B cell (primary cell): Measurements from ENCODE around the gene RAB30. TPM values are rescaled to one million over a fixed set of nuclear protein-coding genes. Genes with fewer than 3 reads are reported as not detected.

Source experiments
- ATAC-seq: fragments of 200-7000 bp; cut with Tn5 transposase; one replicate; pipeline ENCODE4 v1.10.0; 2021; ENCODE audit warnings: low read depth, mild to moderate bottlenecking, moderate number of reproducible peaks, moderate library complexity
- CTCF ChIA-PET: fragments of 350-600 bp; sonication (Branson Sonifier 250); formaldehyde crosslinking; loops from one replicate; lab custom pipeline; 2021; ENCODE audit warnings: antibody characterized with exemption, inconsistent platforms; lab: Charles Lee
- POLR2A ChIA-PET: fragments of 350-600 bp; sonication (Branson Sonifier 250); formaldehyde crosslinking; loops from one replicate; lab custom pipeline; 2021; ENCODE audit warnings: antibody characterized with exemption; lab: Charles Lee
- DNase-seq: peaks from one replicate; pipeline ENCODE4 v3.0.0; 2013
- H2AFZ ChIP-seq: 2 replicates; pipeline ENCODE4 v1.6.1; 2012; ENCODE audit warnings: mild to moderate bottlenecking, low read depth, low read length; ENCODE audit not compliant: insufficient read depth, poor library complexity, severe bottlenecking
- H3K27ac ChIP-seq, 2 donors: 1 replicate in 1 of 2; 2 replicates in 1 of 2; pipeline ENCODE4 v1.5.1; 2012 to 2013; ENCODE audit warnings: low read length in 2 of 2, mild to moderate bottlenecking in 2 of 2, moderate library complexity in 1 of 2
- H3K27me3 ChIP-seq, 4 experiments: fragments of 200-600 bp in 1 of 4; sonication (generic) in 1 of 4; replicated peaks in 1 of 4; 1 replicate in 2 of 4; 2 replicates in 2 of 4; pipeline versions ENCODE4 v1.6.1 to v1.7.0; 2013 to 2016; ENCODE audit warnings: low read length in 3 of 4, mild to moderate bottlenecking in 2 of 4, mixed read lengths in 1 of 4, moderate library complexity in 1 of 4; ENCODE audit not compliant: insufficient read depth in 4 of 4, control insufficient read depth in 3 of 4; ENCODE audit errors: control extremely low read depth in 1 of 4
- H3K36me3 ChIP-seq, 2 experiments: replicated peaks in 1 of 2; 1 replicate in 1 of 2; 2 replicates in 1 of 2; pipeline versions ENCODE4 v1.6.1 to v1.7.1; 2013; ENCODE audit warnings: low read length in 1 of 2; ENCODE audit not compliant: insufficient read depth in 2 of 2, control insufficient read depth in 1 of 2; ENCODE audit errors: control extremely low read depth in 1 of 2, extremely low read depth in 1 of 2
- H3K4me1 ChIP-seq, 2 donors: fragments of 200-600 bp in 1 of 2; sonication (generic) in 1 of 2; 1 replicate in 1 of 2; 2 replicates in 1 of 2; pipeline versions ENCODE4 v1.5.1 to v1.6.1; 2013 to 2017; ENCODE audit warnings: low read length in 2 of 2; ENCODE audit not compliant: control insufficient read depth in 2 of 2, insufficient read depth in 2 of 2
- H3K4me2 ChIP-seq: replicated peaks from 2 replicates; pipeline ENCODE3; 2012; ENCODE audit warnings: mild to moderate bottlenecking, low read depth, low read length; ENCODE audit not compliant: poor library complexity, severe bottlenecking
- H3K4me3 ChIP-seq, 5 experiments: fragments of 200-600 bp in 1 of 5; sonication (generic) in 1 of 5; 1 replicate in 3 of 5; 2 replicates in 2 of 5; pipeline versions ENCODE4 v1.5.1 to v1.7.0; 2011 to 2016; ENCODE audit warnings: low read length in 4 of 5, mild to moderate bottlenecking in 4 of 5, low read depth in 2 of 5, control low read depth in 1 of 5, moderate library complexity in 1 of 5; ENCODE audit not compliant: insufficient read depth in 1 of 5; ENCODE audit errors: control extremely low read depth in 1 of 5, extremely low read depth in 1 of 5
- H3K79me2 ChIP-seq: fragments of 200-600 bp; sonication (generic); one replicate; pipeline ENCODE4 v1.6.0; 2016; ENCODE audit warnings: low read length; ENCODE audit not compliant: control insufficient read depth, insufficient read depth
- H3K9ac ChIP-seq: fragments of 200-600 bp; sonication (generic); 2 replicates; pipeline ENCODE4 v1.6.1; 2017; ENCODE audit warnings: mild to moderate bottlenecking, low read length, moderate library complexity
- H3K9me3 ChIP-seq, 3 donors: one replicate each; pipeline versions ENCODE4 v1.6.1 to v1.7.1; 2013; ENCODE audit warnings: low read length in 2 of 3; ENCODE audit not compliant: control insufficient read depth in 2 of 3, insufficient read depth in 1 of 3; ENCODE audit errors: control extremely low read depth in 1 of 3
- H4K20me1 ChIP-seq: 2 replicates; pipeline ENCODE4 v1.6.0; 2012; ENCODE audit warnings: mild to moderate bottlenecking, low read length; ENCODE audit not compliant: insufficient read depth, control insufficient read depth, poor library complexity, severe bottlenecking
- H3K27ac Mint-ChIP-seq: one replicate; pipeline ENCODE4 v1.8.0; 2021; ENCODE audit warnings: mixed read lengths
- H3K27me3 Mint-ChIP-seq: one replicate; pipeline ENCODE4 v1.8.0; 2021; ENCODE audit warnings: mixed read lengths
- H3K4me1 Mint-ChIP-seq: one replicate; pipeline ENCODE4 v1.8.0; 2021; ENCODE audit warnings: mixed read lengths
- H3K4me3 Mint-ChIP-seq: one replicate; pipeline ENCODE4 v1.8.0; 2021; ENCODE audit warnings: mixed read lengths
- H3K9me3 Mint-ChIP-seq: one replicate; pipeline ENCODE4 v1.8.0; 2022; ENCODE audit warnings: mixed read lengths; ENCODE audit not compliant: insufficient read depth
- EZH2 ChIP-seq: IDR thresholded peaks from 2 replicates; pipeline ENCODE4 v1.6.1; 2012; ENCODE audit warnings: borderline replicate concordance, low read depth, mild to moderate bottlenecking, moderate library complexity, low read length; ENCODE audit not compliant: insufficient read depth, poor library complexity, severe bottlenecking
- WGBS: methylation state at CpG from one replicate; pipeline ENCODE4 v1.1.5; 2013; ENCODE audit warnings: missing lambda C conversion rate; ENCODE audit not compliant: insufficient coverage; 5-methylcytosine and 5-hydroxymethylcytosine counted together
- intact Hi-C: fragments of 100-400 bp; cut with micrococcal nuclease; formaldehyde crosslinking; loops from one replicate; pipeline ENCODE4 v1.10.0; 2022
- polyA plus RNA-seq: library from polyadenylated mRNA; depleted of rRNA; stranded (reverse); fragments of >200 nt; gene quantifications from 2 replicates; pipeline ENCODE4 v1.2.3, GENCODE V29; 2012
- total RNA-seq, 2 donors: library from RNA; stranded (reverse); fragments of 120-200 nt in 1 of 2; gene quantifications; 1 replicate in 1 of 2; 2 replicates in 1 of 2; pipeline versions ENCODE4 v1.2.3 to v1.2.4, GENCODE V29; 2013 to 2022
- TF ChIP-seq, protein P1 (sequence below): fragments of 200-600 bp; IDR thresholded peaks from one replicate; pipeline ENCODE4 v1.8.0; 2022; ENCODE audit warnings: antibody characterized with exemption, mild to moderate bottlenecking

The RAB30 gene
- total and polyA plus RNA-seq, 2 donors (not counting 1 experiment from before 2014, with no cell fraction given), result 26.6 to 214 TPM

DNA sequence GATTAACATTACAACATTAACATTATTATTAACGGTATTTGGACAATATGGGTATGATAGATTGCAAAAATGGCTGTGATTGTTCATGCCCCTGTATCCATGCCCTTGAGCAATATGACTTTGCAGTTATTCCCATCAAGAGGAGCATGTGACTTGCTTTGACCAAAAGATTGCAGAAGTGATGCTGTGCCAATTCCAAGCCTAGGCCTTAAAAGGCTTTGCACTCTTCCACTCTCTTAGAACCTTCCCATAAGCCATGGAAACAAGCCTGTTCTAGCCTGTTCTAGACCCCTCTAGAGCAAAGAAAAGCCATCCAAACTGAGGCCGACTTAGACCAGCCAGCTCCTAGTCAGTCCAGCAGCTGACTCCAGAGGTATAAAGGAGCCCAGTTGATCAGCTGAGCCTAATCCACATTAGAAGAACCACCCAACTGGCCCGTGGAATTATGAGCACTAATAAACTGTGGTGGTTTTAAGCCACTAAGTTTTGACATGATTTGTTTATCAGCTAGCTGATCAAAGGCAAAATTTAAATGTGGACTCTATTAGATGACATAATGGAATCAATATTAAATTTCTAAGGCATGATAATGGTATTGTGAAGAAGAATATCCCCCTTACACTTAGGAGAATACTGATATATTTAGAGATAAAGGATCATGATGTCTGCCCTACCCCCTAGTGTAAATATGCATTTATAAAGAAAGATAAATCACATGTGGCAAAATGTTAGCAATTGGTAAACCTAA lies 28.6 kb downstream of the RAB30 start:
- Histone ChIP-seq H3K4me3 (no peak overlapping the region), H3K9me3 (no peaks in the 10 kb centered on the region), H3K27me3 (no peaks in the 10 kb centered on the region), H3K9ac (no peak overlapping the region), H3K79me2 (peaks cover 100% of the 10 kb centered on the region), H2AFZ (no peak overlapping the region), H3K27ac (peak overlapping the region in 1 of 2 donors; percentile 66), H4K20me1 (peaks cover 76% of the 10 kb centered on the region), H3K36me3 (peaks cover 0 to 4% of the 10 kb centered on the region in 2 experiments), H3K4me1 (peaks cover 66 to 70% of the 10 kb centered on the region in 2 donors), H3K4me2 (peak overlapping the region; percentile 19)
- H3K9me3 Mint-ChIP-seq, result no peaks in the 10 kb centered on the region
- TF ChIP-seq EZH2, result no peak
- TF ChIP-seq, protein P1, sequence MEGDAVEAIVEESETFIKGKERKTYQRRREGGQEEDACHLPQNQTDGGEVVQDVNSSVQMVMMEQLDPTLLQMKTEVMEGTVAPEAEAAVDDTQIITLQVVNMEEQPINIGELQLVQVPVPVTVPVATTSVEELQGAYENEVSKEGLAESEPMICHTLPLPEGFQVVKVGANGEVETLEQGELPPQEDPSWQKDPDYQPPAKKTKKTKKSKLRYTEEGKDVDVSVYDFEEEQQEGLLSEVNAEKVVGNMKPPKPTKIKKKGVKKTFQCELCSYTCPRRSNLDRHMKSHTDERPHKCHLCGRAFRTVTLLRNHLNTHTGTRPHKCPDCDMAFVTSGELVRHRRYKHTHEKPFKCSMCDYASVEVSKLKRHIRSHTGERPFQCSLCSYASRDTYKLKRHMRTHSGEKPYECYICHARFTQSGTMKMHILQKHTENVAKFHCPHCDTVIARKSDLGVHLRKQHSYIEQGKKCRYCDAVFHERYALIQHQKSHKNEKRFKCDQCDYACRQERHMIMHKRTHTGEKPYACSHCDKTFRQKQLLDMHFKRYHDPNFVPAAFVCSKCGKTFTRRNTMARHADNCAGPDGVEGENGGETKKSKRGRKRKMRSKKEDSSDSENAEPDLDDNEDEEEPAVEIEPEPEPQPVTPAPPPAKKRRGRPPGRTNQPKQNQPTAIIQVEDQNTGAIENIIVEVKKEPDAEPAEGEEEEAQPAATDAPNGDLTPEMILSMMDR, result no peak
- ATAC-seq (no peak), DNase-seq (no peak)
- POLR2A ChIA-PET, result no interaction called here
- WGBS, result 100% methylated on average over 1 of the region's 3 CpGs
- peak overlapping the region; percentile 78 for H3K27ac Mint-ChIP-seq
- peaks cover 84% of the 10 kb centered on the region for H3K4me1 Mint-ChIP-seq
- no peaks in the 10 kb centered on the region for H3K27me3 Mint-ChIP-seq
- CTCF ChIA-PET, result no interaction called here
- intact Hi-C loops, result no loop called here
- H3K4me3 Mint-ChIP-seq, result peak overlapping the region; percentile 29

DNA sequence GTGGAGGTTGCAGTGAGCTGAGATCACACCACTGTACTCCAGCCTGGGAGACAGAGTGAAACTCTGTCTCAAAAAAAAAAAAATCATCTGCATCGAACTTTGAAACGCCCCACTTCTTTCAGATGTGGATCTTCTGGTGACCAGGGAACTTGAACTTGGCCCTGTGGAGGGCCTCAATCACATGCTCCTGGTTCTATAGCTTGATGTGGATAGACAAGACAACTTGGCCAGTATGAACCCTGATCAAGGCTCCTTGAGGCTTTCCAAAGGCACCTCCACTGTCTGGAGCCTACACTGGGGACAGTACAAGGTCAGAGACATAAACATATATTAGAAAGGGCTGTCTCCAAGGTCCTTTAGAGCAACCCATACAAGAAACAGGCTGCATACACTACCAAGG lies 30.6 kb downstream of the RAB30 start:
- peaks cover 81% of the 10 kb centered on the region for H3K4me1 Mint-ChIP-seq

More for the DNA sequence above, 30.6 kb downstream of the RAB30 start:
- no peaks in the 10 kb centered on the region for H3K27me3 ChIP-seq
- intact Hi-C loops, result no loop called here
- no peak for DNase-seq
- no peak overlapping the region for H3K9ac ChIP-seq
- H3K36me3 ChIP-seq, result peaks cover 0 to 17% of the 10 kb centered on the region in 2 experiments
- Mint-ChIP-seq H3K27me3 (no peaks in the 10 kb centered on the region), H3K4me3 (peak overlapping the region; percentile 9), H3K27ac (peak overlapping the region; percentile 70), H3K9me3 (no peaks in the 10 kb centered on the region)
- H3K9me3 ChIP-seq, result no peaks in the 10 kb centered on the region
- H3K4me1 ChIP-seq, result peaks cover 62 to 65% of the 10 kb centered on the region in 2 donors
- H3K27ac ChIP-seq, result peak overlapping the region in 1 of 2 donors; percentile 48
- TF ChIP-seq, protein P1, result no peak
- TF ChIP-seq EZH2, result no peak
- H3K79me2 ChIP-seq, result peaks cover 100% of the 10 kb centered on the region
- no peak overlapping the region for H3K4me3 ChIP-seq
- WGBS, result 62% methylated on average over 2 of the region's 2 CpGs
- H4K20me1 ChIP-seq, result peaks cover 76% of the 10 kb centered on the region
- ATAC-seq, result no peak
- ChIA-PET POLR2A (interaction anchor here (0.6 to 1.2 kb wide), 3 partner anchors 9 to 14 kb away, joined by 3 to 6 read pairs (median 5); no protein-coding TSS in a partner anchor), CTCF (interaction anchor here (0.7 to 0.9 kb wide), 2 partner anchors 174 to 207 kb away, joined by 3 read pairs; no protein-coding TSS in a partner anchor)
- H3K4me2 ChIP-seq, result no peak overlapping the region
- H2AFZ ChIP-seq, result no peak overlapping the region
